ENCODE results near the gene SLC39A8.

Gene SLC39A8

DNA sequence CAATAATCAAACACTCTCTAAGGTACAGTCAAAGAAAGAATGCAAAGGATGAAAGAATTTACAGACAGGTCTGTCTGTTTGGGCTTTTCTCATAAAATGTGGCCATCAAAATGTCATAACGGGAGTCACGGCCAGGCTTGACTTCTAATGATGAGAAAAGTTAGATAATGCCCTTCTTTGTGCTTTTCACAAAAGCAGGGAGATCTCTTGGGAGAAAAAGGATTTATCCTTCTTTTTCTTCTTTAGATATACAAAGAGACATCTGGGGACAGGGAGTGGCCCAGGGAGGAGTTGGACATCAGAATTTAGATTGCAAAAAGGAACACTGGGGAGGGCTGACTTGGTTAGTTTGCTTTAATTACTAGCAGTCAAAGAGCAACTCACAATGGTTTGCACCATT, 93.1 kb downstream of the SLC39A8 start:
- H3K4me3 ChIP-seq (replicated peaks; ENCODE audit: insufficient read depth, low read length) = no peak overlapping the region
- TF ChIP-seq POLR2AphosphoS5 (IDR thresholded peaks at IDR 0.05; ENCODE audit: low read depth) (no peak), GABPA (IDR thresholded peaks at IDR 0.05; ENCODE audit: low read depth) (no peak), SPI1 (IDR thresholded peaks at IDR 0.05; ENCODE audit: borderline replicate concordance, low read depth) (no peak)
- TF ChIP-seq, protein P1, sequence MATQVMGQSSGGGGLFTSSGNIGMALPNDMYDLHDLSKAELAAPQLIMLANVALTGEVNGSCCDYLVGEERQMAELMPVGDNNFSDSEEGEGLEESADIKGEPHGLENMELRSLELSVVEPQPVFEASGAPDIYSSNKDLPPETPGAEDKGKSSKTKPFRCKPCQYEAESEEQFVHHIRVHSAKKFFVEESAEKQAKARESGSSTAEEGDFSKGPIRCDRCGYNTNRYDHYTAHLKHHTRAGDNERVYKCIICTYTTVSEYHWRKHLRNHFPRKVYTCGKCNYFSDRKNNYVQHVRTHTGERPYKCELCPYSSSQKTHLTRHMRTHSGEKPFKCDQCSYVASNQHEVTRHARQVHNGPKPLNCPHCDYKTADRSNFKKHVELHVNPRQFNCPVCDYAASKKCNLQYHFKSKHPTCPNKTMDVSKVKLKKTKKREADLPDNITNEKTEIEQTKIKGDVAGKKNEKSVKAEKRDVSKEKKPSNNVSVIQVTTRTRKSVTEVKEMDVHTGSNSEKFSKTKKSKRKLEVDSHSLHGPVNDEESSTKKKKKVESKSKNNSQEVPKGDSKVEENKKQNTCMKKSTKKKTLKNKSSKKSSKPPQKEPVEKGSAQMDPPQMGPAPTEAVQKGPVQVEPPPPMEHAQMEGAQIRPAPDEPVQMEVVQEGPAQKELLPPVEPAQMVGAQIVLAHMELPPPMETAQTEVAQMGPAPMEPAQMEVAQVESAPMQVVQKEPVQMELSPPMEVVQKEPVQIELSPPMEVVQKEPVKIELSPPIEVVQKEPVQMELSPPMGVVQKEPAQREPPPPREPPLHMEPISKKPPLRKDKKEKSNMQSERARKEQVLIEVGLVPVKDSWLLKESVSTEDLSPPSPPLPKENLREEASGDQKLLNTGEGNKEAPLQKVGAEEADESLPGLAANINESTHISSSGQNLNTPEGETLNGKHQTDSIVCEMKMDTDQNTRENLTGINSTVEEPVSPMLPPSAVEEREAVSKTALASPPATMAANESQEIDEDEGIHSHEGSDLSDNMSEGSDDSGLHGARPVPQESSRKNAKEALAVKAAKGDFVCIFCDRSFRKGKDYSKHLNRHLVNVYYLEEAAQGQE (IDR thresholded peaks at IDR 0.05; ENCODE audit: insufficient replicate concordance, low read depth) = no peak
- TF ChIP-seq, protein P2, sequence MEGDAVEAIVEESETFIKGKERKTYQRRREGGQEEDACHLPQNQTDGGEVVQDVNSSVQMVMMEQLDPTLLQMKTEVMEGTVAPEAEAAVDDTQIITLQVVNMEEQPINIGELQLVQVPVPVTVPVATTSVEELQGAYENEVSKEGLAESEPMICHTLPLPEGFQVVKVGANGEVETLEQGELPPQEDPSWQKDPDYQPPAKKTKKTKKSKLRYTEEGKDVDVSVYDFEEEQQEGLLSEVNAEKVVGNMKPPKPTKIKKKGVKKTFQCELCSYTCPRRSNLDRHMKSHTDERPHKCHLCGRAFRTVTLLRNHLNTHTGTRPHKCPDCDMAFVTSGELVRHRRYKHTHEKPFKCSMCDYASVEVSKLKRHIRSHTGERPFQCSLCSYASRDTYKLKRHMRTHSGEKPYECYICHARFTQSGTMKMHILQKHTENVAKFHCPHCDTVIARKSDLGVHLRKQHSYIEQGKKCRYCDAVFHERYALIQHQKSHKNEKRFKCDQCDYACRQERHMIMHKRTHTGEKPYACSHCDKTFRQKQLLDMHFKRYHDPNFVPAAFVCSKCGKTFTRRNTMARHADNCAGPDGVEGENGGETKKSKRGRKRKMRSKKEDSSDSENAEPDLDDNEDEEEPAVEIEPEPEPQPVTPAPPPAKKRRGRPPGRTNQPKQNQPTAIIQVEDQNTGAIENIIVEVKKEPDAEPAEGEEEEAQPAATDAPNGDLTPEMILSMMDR (IDR thresholded peaks at IDR 0.05; ENCODE audit: insufficient read depth, low read length) = no peak

DNA sequence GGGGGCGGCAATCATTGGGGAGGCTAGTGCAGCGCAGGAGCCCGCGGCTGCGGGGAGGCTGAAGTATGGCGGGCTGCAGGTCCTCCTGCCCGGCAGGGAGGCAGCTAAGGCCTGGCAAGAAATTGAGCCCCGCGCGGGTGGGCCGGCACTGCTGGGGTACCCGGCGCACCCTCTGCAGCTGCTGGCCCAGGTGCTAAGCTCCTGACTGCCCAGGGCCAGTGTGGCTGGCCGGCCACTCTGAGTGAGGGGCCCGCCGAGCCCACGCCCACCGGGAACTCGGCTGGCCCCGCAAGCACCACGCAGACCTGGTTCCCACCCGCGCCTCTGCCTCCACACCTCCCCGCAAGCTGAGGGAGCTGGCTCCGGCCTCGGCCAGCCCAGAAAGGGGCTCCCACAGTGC, 94.9 kb downstream of the SLC39A8 start:
- no peak for DNase-seq (ENCODE audit: low read depth in 1 of 2, low spot score in 1 of 2)
- no peak for TF ChIP-seq SPI1 (IDR thresholded peaks at IDR 0.05; ENCODE audit: borderline replicate concordance, low read depth)
- TF ChIP-seq, protein P1 (IDR thresholded peaks at IDR 0.05; ENCODE audit: insufficient replicate concordance, low read depth) = no peak
- TF ChIP-seq, protein P2 (IDR thresholded peaks at IDR 0.05; ENCODE audit: insufficient read depth, low read length) = no peak
- TF ChIP-seq GABPA (IDR thresholded peaks at IDR 0.05; ENCODE audit: low read depth) = no peak
- no peak for TF ChIP-seq POLR2AphosphoS5 (IDR thresholded peaks at IDR 0.05; ENCODE audit: low read depth)
- no peak overlapping the region for H3K27ac ChIP-seq (replicated peaks)
- no peak overlapping the region for H3K4me3 ChIP-seq (replicated peaks; ENCODE audit: insufficient read depth, low read length)
- H3K27me3 ChIP-seq (ENCODE audit: insufficient read depth, poor library complexity, severe bottlenecking) = no peaks in the 10 kb centered on the region

More for the DNA sequence above, 93.1 kb downstream of the SLC39A8 start:
- Histone ChIP-seq H3K27ac (replicated peaks) (no peak overlapping the region), H3K27me3 (ENCODE audit: insufficient read depth, poor library complexity, severe bottlenecking) (no peaks in the 10 kb centered on the region)
- DNase-seq (ENCODE audit: low read depth in 1 of 2, low spot score in 1 of 2) = no peak

DNA sequence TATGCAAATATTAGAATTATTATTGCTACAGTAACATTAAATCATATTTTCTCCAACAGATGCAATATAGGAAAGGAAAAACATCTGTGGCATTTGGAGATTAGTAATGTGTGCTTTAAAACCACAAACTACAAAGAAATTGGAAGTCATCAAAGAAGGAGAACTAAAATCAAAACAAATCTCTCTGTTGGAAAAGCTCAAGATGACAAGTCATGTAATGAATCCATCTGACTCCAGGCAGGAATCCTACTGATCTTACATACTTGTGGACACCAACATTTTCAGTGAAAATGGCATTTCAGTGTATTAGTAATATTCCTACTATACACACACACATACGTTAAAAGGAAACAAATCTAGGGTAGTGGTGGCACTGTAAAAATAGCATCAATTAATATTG, 98.2 kb downstream of the SLC39A8 start:
- Histone ChIP-seq H3K27ac (replicated peaks) (no peak overlapping the region), H3K4me3 (replicated peaks; ENCODE audit: insufficient read depth, low read length) (no peak overlapping the region), H3K27me3 (ENCODE audit: insufficient read depth, poor library complexity, severe bottlenecking) (no peaks in the 10 kb centered on the region)
- DNase-seq (ENCODE audit: low read depth in 1 of 2, low spot score in 1 of 2) = no peak
- TF ChIP-seq, protein P2 (IDR thresholded peaks at IDR 0.05; ENCODE audit: insufficient read depth, low read length) = no peak
- TF ChIP-seq POLR2AphosphoS5 (IDR thresholded peaks at IDR 0.05; ENCODE audit: low read depth) = no peak
- TF ChIP-seq, protein P1 (IDR thresholded peaks at IDR 0.05; ENCODE audit: insufficient replicate concordance, low read depth) = no peak
- no peak for TF ChIP-seq SPI1 (IDR thresholded peaks at IDR 0.05; ENCODE audit: borderline replicate concordance, low read depth)
- no peak for TF ChIP-seq GABPA (IDR thresholded peaks at IDR 0.05; ENCODE audit: low read depth)

All from HL-60 (cell line).